HS-5 (cell line): ENCODE measurements around the gene NAT14.

Experiments used
- DNase-seq: peaks from one replicate; pipeline ENCODE4 v3.0.0-alpha.2; 2012; ENCODE audit warnings: low read depth

The NAT14 gene

GRCh38 chr19:55471266-55471665, 13.7 kb upstream of the NAT14 start:
- no peak for DNase-seq

DNA sequence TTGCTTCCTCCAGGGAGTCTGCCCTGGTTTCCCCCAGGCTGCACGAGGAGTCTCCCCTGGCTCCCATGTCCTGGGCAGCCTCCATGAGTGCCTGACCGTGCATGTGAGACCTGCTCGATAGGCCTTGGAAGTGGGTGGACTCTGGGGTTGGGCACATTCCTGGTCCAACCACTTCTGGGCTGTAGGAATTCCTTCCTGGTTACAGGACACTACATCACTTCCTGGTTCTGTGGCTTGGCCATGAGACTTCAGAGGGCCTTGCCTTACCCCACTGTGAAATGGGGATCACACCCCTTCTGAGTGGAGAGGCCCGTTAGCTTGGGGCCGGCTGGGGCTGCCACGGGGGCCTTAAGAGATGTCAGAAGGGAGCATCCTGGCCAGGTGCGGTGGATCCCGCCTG, 12.5 kb upstream of the NAT14 start:
- no peak for DNase-seq

DNA sequence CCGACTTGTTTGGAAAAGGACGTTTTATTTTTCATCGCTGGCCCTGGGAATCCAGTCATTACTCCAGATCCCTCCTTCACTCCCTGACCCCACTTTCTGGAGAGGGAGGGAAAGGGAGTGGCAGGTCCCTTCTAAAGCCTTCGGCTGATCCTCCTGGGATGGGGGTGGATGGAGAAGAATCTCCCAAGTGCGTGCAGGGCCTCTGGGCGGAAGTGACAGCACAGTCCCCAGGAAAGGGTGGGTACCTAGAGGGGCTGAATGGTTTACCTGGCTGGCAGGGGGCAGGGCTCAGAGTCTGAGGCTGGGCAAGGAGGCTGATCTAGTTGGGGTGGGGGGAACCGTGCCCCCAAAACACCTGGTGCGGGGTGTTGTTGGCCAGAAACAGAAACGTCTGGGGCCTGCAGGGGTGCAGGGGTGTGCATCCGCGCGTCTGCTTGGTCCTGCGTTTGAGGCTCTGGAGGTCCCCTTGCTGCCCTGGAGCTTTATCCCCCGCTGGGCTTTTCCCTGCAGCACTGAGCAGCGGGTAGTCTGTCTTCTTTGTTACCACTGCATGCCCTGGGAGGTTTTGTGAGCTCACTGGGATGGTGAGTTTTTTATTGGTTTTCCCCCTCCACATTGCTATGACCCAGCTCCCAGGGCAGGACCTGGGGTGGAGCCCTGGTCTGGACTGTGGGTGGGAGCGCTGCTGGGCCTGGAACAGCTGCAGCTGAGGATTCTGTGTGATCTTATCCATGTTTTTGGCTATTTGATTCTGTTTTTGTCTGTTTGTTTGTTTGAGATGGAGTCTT, 11.6 kb upstream of the NAT14 start:
- DNase-seq, result no peak

GRCh38 chr19:55474269-55475265, 10.4 kb upstream of the NAT14 start:
- no peak for DNase-seq

- DNase-seq, result peak; percentile 95
Measured at GRCh38 chr19:55476100-55476775, 8.8 kb upstream of the NAT14 start, which contains the start of gene ZNF628. Gene ZNF628, plus strand, starts transcription at chr19:55476617. Its CDS starts 3,294 bp downstream, at chr19:55479911.

GRCh38 chr19:55477905-55478304, 7.1 kb upstream of the NAT14 start:
- DNase-seq, result no peak

DNA sequence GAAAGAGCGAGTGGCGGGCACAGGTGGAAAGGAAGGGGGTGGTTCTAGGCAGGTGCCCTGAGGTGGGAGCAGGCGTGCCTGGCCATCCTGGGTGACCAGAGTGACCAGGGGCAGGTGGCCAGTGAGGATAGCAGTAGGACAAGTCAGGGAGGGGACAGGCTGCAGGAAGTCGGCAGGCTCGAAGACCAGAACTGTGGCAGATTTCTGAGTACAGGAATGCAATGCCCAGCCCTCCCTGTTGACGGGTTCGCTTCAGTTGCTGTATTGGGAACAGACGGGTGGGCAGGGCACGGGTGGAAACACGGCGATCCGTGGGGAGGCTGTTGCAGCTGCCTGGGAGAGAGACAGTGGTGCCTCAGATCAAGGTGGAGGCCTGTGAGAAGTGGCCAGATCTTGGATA, 6.6 kb upstream of the NAT14 start:
- DNase-seq, result no peak

- DNase-seq, result no peak
Measured at GRCh38 chr19:55479045-55479444, 5.9 kb upstream of the NAT14 start.

DNA sequence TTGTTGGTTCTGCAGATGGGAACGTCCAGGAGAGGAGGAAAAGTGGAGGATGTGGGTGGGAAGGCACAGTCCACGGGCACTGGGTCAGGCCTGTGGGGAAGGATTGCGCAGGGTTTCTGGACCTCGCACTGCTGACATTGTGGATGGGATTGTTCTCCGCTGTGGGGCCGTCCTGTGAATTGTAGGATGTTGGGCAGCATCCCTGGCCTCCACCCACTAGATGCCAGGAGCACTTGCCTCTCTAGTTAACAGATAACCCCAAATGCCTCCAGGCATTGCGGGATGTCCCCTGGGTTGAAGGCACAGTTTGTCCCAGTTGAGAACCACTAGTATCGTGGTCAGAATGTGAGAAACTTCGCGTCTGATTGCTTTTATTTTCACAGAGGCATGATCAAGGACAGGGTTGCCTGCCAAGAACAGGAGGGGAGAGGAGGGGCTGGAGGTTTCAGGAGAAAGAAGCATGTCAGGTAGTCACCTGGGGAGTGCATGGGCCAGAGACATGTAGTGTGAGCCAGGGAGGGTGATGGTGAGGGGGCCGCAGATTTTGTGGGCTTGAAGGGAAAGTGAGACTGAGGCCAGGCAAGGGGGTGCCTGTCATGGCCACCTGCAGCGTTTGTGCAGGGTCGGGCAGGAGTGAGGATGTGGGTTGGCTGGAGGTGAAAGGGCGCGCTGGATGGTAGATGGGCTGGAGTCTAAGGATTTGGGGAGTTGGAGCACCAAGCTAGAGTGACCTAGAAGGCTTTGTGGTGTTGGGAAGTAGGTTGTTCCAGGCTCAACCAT, 5.3 kb upstream of the NAT14 start:
- no peak for DNase-seq

DNA sequence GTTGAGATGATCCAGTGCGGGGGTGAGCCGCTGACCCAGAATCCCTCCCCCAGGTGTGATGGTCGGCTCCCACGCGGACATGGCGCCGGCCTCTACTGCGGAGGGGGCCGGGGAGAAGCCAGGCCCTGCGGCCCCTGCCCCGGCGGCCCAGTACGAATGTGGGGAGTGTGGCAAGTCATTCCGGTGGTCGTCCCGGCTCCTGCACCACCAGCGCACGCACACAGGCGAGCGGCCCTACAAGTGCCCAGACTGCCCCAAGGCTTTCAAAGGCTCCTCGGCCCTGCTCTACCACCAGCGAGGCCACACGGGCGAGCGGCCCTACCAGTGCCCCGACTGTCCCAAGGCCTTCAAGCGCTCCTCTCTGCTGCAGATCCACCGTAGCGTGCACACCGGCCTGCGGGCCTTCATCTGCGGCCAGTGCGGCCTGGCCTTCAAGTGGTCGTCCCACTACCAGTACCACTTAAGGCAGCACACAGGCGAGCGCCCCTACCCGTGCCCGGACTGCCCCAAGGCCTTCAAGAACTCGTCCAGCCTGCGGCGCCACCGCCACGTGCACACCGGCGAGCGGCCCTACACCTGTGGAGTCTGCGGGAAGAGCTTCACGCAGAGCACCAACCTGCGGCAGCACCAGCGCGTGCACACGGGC, 3.7 kb upstream of the NAT14 start:
- no peak for DNase-seq

DNA sequence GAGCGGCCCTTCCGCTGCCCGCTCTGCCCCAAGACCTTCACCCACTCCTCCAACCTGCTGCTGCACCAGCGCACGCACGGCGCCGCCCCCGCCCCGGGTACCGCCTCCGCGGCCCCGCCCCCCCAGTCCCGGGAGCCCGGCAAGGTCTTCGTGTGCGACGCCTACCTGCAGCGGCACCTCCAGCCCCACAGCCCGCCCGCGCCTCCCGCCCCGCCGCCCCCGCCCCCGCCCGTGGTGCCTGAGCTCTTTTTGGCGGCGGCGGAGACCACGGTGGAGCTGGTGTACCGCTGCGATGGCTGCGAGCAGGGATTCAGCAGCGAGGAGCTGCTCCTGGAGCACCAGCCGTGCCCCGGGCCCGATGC, 3.2 kb upstream of the NAT14 start:
- no peak for DNase-seq

- no peak for DNase-seq
Measured at GRCh38 chr19:55482156-55482961, 2.6 kb upstream of the NAT14 start.

GRCh38 chr19:55482967-55483705, 1.9 kb upstream of the NAT14 start:
- no peak for DNase-seq

DNA sequence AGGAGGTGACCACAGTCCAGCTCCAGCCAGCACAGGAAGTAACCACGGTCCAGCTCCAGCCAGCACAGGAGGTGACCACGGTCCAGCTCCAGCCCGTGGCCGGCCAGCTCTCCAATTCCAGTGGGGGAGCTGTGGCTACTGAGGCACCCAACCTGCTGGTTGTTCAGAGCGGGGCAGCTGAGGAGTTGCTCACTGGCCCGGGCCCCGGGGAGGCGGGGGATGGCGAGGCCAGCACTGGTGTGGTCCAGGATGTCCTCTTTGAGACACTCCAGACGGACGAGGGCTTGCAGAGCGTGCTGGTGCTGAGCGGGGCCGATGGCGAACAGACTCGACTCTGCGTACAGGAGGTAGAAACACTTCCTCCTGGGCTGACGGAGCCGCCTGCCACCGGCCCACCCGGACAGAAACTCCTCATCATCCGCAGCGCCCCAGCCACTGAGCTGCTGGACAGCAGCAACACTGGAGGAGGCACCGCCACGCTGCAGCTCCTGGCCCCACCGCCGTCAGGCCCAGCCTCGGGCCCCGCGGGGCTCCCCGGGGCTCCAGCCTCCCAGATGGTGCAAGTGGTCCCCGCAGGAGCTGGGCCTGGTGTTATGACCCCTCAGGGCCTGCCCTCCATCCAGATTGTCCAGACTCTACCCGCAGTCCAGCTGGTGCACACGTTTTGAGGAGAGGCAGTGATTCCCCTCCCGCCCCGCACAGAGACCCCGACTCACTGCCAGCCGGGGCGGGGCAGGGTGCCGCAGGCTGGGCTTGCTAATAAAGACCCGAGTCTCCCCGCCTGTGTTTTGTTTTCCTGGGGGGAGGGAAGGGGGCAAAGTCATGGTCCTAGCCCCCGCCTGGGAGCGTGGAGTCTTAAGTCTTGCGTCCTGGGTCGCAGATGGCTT, 1.0 kb upstream of the NAT14 start:
- no peak for DNase-seq

DNA sequence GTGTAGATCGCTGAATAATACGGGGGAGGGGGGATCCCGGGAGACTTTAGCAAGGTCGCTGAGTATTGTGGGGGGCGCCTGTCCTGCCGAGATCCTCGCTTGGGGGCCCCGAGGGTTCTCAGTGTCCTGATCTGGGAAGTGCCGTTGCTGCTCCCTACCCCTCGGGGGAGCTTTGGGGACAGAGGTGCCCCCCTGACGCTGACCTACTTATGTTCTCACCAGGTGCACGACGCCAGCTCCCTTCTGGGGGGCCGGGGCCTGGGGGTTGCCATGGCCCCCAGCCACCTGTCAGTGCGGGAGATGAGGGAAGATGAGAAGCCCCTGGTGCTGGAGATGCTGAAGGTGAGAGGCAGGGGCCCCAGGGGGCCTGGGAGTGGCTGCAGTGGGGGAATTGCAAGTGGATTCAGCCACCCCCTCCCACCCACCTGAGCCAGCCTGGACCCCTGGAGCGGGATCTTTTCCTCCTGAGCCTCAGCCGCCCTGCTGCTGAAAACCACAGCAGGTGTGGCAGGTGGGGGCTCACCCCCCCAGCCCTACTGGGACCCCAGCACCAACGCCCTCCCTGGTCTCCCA, 537 bp downstream of the NAT14 start:
- no peak for DNase-seq

DNA sequence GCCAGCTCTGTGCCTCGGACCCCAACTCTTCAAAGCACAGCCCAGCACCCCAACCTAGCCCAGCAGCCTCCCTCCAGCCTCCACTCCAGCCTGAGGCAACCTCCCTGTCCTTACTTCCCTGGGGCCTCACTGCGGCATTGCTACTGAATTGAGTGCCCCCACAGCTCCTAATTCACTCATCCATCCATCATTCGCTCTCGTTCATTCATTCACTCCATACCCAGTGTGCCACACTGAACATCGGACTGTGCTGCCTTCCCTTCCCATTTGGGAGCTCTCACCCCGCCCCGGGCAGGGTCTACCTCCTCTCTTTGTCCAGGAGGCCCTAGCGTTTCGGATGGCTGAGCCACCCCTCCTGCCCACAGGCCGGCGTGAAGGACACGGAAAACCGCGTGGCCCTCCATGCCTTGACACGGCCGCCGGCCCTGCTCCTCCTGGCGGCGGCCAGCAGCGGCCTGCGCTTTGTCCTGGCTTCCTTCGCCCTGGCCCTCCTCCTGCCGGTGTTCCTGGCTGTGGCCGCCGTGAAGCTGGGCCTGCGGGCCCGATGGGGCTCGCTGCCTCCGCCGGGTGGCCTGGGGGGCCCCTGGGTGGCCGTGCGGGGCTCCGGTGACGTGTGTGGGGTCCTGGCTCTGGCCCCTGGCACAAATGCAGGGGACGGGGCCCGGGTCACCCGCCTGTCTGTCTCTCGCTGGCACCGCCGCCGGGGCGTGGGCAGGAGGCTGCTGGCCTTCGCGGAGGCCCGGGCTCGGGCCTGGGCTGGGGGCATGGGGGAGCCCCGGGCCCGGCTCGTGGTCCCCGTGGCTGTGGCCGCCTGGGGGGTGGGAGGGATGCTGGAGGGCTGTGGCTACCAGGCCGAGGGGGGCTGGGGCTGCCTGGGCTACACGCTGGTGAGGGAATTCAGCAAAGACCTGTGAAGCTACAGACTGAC, 1.3 kb downstream of the NAT14 start:
- DNase-seq, result no peak
